Central memory CD8-positive, alpha-beta T cell (primary cell): ENCODE data around the gene RB1.

Experiments
- ATAC-seq: fragments of 150-1000 bp; cut with Tn5 transposase; replicated peaks from 2 replicates; pipeline ENCODE4 v1.10.0; 2022; ENCODE audit warnings: mild to moderate bottlenecking, moderate FRiP score, moderate number of reproducible peaks; ENCODE audit not compliant: poor library complexity, severe bottlenecking; ENCODE audit errors: extremely low read depth
- DNase-seq, 2 donors: peaks; one replicate each; pipeline ENCODE4 v3.0.0; 2021; ENCODE audit warnings: low spot score in 2 of 2
- H3K27ac Mint-ChIP-seq: one replicate; pipeline ENCODE4 v1.8.0; 2022; ENCODE audit warnings: low read depth, mild to moderate bottlenecking, moderate library complexity, mixed read lengths
- H3K27me3 Mint-ChIP-seq: one replicate; pipeline ENCODE4 v1.8.0; 2022; ENCODE audit warnings: mixed read lengths
- H3K36me3 Mint-ChIP-seq: one replicate; pipeline ENCODE4 v1.8.0; 2022; ENCODE audit warnings: mild to moderate bottlenecking, moderate library complexity, mixed read lengths; ENCODE audit not compliant: insufficient read depth
- H3K4me1 Mint-ChIP-seq: one replicate; pipeline ENCODE4 v1.8.0; 2022; ENCODE audit warnings: mixed read lengths
- H3K4me3 Mint-ChIP-seq: one replicate; pipeline ENCODE4 v1.8.0; 2022; ENCODE audit warnings: mild to moderate bottlenecking, moderate library complexity, mixed read lengths
- H3K9me3 Mint-ChIP-seq: one replicate; pipeline ENCODE4 v1.8.0; 2022; ENCODE audit warnings: mixed read lengths

The RB1 gene

GRCh38 chr13:48456546-48456945 is 153.0 kb downstream of the RB1 start:
- peaks cover 23% of the 10 kb centered on the region for H3K36me3 Mint-ChIP-seq
- H3K27ac Mint-ChIP-seq: no peak overlapping the region
- no peak overlapping the region for H3K4me3 Mint-ChIP-seq
- peaks cover 12% of the 10 kb centered on the region for H3K4me1 Mint-ChIP-seq
- DNase-seq (no peak), ATAC-seq (no peak)
- H3K27me3 Mint-ChIP-seq: no peaks in the 10 kb centered on the region
- H3K9me3 Mint-ChIP-seq: no peaks in the 10 kb centered on the region

- H3K27ac Mint-ChIP-seq: no peak overlapping the region
- no peak for DNase-seq
- H3K27me3 Mint-ChIP-seq: no peaks in the 10 kb centered on the region
- H3K4me1 Mint-ChIP-seq: peaks cover 12% of the 10 kb centered on the region
- H3K4me3 Mint-ChIP-seq: no peak overlapping the region
- no peaks in the 10 kb centered on the region for H3K9me3 Mint-ChIP-seq
- peaks cover 32% of the 10 kb centered on the region for H3K36me3 Mint-ChIP-seq
- no peak for ATAC-seq
Measured at GRCh38 chr13:48457578-48458242, 154.2 kb downstream of the RB1 start.

- Mint-ChIP-seq H3K27me3 (no peaks in the 10 kb centered on the region), H3K4me1 (peaks cover 11% of the 10 kb centered on the region), H3K9me3 (no peaks in the 10 kb centered on the region), H3K36me3 (peaks cover 10% of the 10 kb centered on the region), H3K27ac (no peak overlapping the region), H3K4me3 (no peak overlapping the region)
- ATAC-seq (no peak), DNase-seq (no peak)
Measured at GRCh38 chr13:48475230-48475629, 171.7 kb downstream of the RB1 start.

- DNase-seq (no peak), ATAC-seq (no peak)
- Mint-ChIP-seq H3K4me3 (no peak overlapping the region), H3K9me3 (no peaks in the 10 kb centered on the region), H3K4me1 (peaks cover 11% of the 10 kb centered on the region), H3K27ac (no peak overlapping the region), H3K36me3 (peaks cover 10% of the 10 kb centered on the region), H3K27me3 (no peaks in the 10 kb centered on the region)
Measured at GRCh38 chr13:48476215-48476614, 172.7 kb downstream of the RB1 start.

GRCh38 chr13:48476686-48477085 is 173.1 kb downstream of the RB1 start:
- Mint-ChIP-seq H3K27me3 (no peaks in the 10 kb centered on the region), H3K27ac (no peak overlapping the region), H3K4me3 (no peak overlapping the region)

GRCh38 chr13:48477191-48477855 is 173.8 kb downstream of the RB1 start:
- Mint-ChIP-seq H3K27ac (no peak overlapping the region), H3K27me3 (no peaks in the 10 kb centered on the region), H3K36me3 (peaks cover 10% of the 10 kb centered on the region), H3K9me3 (no peaks in the 10 kb centered on the region), H3K4me1 (peaks cover 15% of the 10 kb centered on the region), H3K4me3 (no peak overlapping the region)
- no peak for DNase-seq
- ATAC-seq: no peak

More at GRCh38 chr13:48476686-48477085, 173.1 kb downstream of the RB1 start:
- ATAC-seq: no peak
- no peak for DNase-seq
- Mint-ChIP-seq H3K9me3 (no peaks in the 10 kb centered on the region), H3K4me1 (peaks cover 11% of the 10 kb centered on the region), H3K36me3 (peaks cover 10% of the 10 kb centered on the region)

- peaks cover 13% of the 10 kb centered on the region for H3K36me3 Mint-ChIP-seq
- H3K4me1 Mint-ChIP-seq: peaks cover 24% of the 10 kb centered on the region
- no peak overlapping the region for H3K4me3 Mint-ChIP-seq
- no peaks in the 10 kb centered on the region for H3K9me3 Mint-ChIP-seq
- no peaks in the 10 kb centered on the region for H3K27me3 Mint-ChIP-seq
- ATAC-seq: no peak
- no peak overlapping the region for H3K27ac Mint-ChIP-seq
- no peak for DNase-seq
Measured at GRCh38 chr13:48478391-48478790, 174.8 kb downstream of the RB1 start.

GRCh38 chr13:48483575-48483974 is 180.0 kb downstream of the RB1 start:
- Mint-ChIP-seq H3K4me1 (peaks cover 36% of the 10 kb centered on the region), H3K36me3 (peaks cover 9% of the 10 kb centered on the region), H3K9me3 (no peaks in the 10 kb centered on the region), H3K27ac (no peak overlapping the region), H3K4me3 (no peak overlapping the region), H3K27me3 (no peaks in the 10 kb centered on the region)
- DNase-seq (no peak), ATAC-seq (no peak)

- H3K9me3 Mint-ChIP-seq: no peaks in the 10 kb centered on the region
- H3K27ac Mint-ChIP-seq: peak overlapping the region; percentile 86
- no peak for ATAC-seq
- H3K27me3 Mint-ChIP-seq: no peaks in the 10 kb centered on the region
- no peak overlapping the region for H3K4me3 Mint-ChIP-seq
- H3K4me1 Mint-ChIP-seq: peaks cover 36% of the 10 kb centered on the region
- no peak for DNase-seq
- H3K36me3 Mint-ChIP-seq: peaks cover 11% of the 10 kb centered on the region
Measured at GRCh38 chr13:48485432-48485831, 181.9 kb downstream of the RB1 start.

- Mint-ChIP-seq H3K9me3 (no peaks in the 10 kb centered on the region), H3K36me3 (peaks cover 13% of the 10 kb centered on the region), H3K27ac (peak overlapping the region; percentile 86), H3K4me3 (peak overlapping the region; percentile 43), H3K4me1 (peaks cover 36% of the 10 kb centered on the region), H3K27me3 (no peaks in the 10 kb centered on the region)
- ATAC-seq (no peak), DNase-seq (no peak)
Measured at GRCh38 chr13:48486362-48486761, 182.8 kb downstream of the RB1 start.

- Mint-ChIP-seq H3K27me3 (no peaks in the 10 kb centered on the region), H3K27ac (peak overlapping the region; percentile 86), H3K36me3 (peaks cover 14% of the 10 kb centered on the region), H3K4me1 (peaks cover 36% of the 10 kb centered on the region), H3K4me3 (peak overlapping the region; percentile 43), H3K9me3 (no peaks in the 10 kb centered on the region)
- DNase-seq: no peak
- ATAC-seq: no peak
Measured at GRCh38 chr13:48486836-48487235, 183.3 kb downstream of the RB1 start.

- H3K27me3 Mint-ChIP-seq: no peaks in the 10 kb centered on the region
- peaks cover 26% of the 10 kb centered on the region for H3K4me1 Mint-ChIP-seq
- ATAC-seq (no peak), DNase-seq (no peak)
- no peak overlapping the region for H3K4me3 Mint-ChIP-seq
- no peaks in the 10 kb centered on the region for H3K9me3 Mint-ChIP-seq
- peak overlapping the region; percentile 86 for H3K27ac Mint-ChIP-seq
- H3K36me3 Mint-ChIP-seq: peaks cover 10% of the 10 kb centered on the region
Measured at GRCh38 chr13:48487968-48488367, 184.4 kb downstream of the RB1 start.

- H3K27me3 Mint-ChIP-seq: no peaks in the 10 kb centered on the region
- H3K27ac Mint-ChIP-seq: peak overlapping the region; percentile 86
- H3K9me3 Mint-ChIP-seq: no peaks in the 10 kb centered on the region
- peaks cover 10% of the 10 kb centered on the region for H3K36me3 Mint-ChIP-seq
- H3K4me1 Mint-ChIP-seq: peaks cover 24% of the 10 kb centered on the region
- no peak overlapping the region for H3K4me3 Mint-ChIP-seq
- no peak for DNase-seq
- no peak for ATAC-seq
Measured at GRCh38 chr13:48488995-48489394, 185.4 kb downstream of the RB1 start.
